Mucosa of descending colon (tissue), 3 donors: ENCODE results near the gene RNF144B. TPM values are rescaled to one million over a fixed set of nuclear protein-coding genes. Genes with fewer than 3 reads are reported as not detected.

Source experiments
- ATAC-seq: fragments of 200-7000 bp; cut with Tn5 transposase; one replicate; pipeline ENCODE4 v1.9.1; 2020; ENCODE audit warnings: mild to moderate bottlenecking, moderate library complexity
- DNase-seq, 3 donors: peaks; one replicate each; pipeline ENCODE4 v3.0.0-alpha.2; 2020
- H3K36me3 ChIP-seq: fragments of 200-600 bp; one replicate; pipeline ENCODE4 v1.8.0; 2021; ENCODE audit warnings: low read depth, mild to moderate bottlenecking
- H3K4me1 ChIP-seq: fragments of 200-600 bp; one replicate; pipeline ENCODE4 v1.8.0; 2021; ENCODE audit warnings: low read depth, mild to moderate bottlenecking
- H3K4me3 ChIP-seq: fragments of 200-600 bp; one replicate; pipeline ENCODE4 v1.8.0; 2021; ENCODE audit warnings: mild to moderate bottlenecking
- H3K9me3 ChIP-seq: fragments of 200-600 bp; one replicate; pipeline ENCODE4 v1.8.0; 2021; ENCODE audit warnings: mild to moderate bottlenecking
- CTCF ChIP-seq: fragments of 200-600 bp; IDR thresholded peaks from one replicate; pipeline ENCODE4 v1.8.0; 2022; ENCODE audit warnings: antibody characterized with exemption, mild to moderate bottlenecking
- intact Hi-C, 2 donors: fragments of 100-400 bp; cut with DNase I in 1 of 2; cut with micrococcal nuclease in 1 of 2; formaldehyde crosslinking; loops; one replicate each; pipeline versions ENCODE4 v1.11.0 to v1.11.1; 2022; cut with DNase I, micrococcal nuclease
- total RNA-seq, 3 donors: library from RNA; stranded (reverse); fragmentation: NEBNext Ultra II Directional in 2 of 3; extraction: Animal tissue kit (Norgen Biotek cat#: 25700) in 2 of 3; gene quantifications; one replicate each; pipeline versions ENCODE4 v1.2.1 to v1.2.4, GENCODE V29; 2021 to 2023
- donor health status: DM: no; HTN: no; CAD: no; lungs with moderate emphysema.
- donor health status: DM: no; HTN: no; CAD: no.
- donor health status: DM: no; HTN: yes; CAD: no.

The RNF144B gene
- total RNA-seq, 3 donors from 2014 or later, result 5.9 to 8.7 (median 8.0) TPM

- DNase-seq, result no peak
- Histone ChIP-seq H3K9me3 (no peaks in the 10 kb centered on the region), H3K4me3 (no peak overlapping the region), H3K4me1 (no peaks in the 10 kb centered on the region), H3K36me3 (no peaks in the 10 kb centered on the region)
- intact Hi-C loops, result no loop called here
- no peak for ATAC-seq
- no peak for TF ChIP-seq CTCF
These were observed 54.3 kb downstream of the RNF144B start for GRCh38 chr6:18441251-18441979.

DNA sequence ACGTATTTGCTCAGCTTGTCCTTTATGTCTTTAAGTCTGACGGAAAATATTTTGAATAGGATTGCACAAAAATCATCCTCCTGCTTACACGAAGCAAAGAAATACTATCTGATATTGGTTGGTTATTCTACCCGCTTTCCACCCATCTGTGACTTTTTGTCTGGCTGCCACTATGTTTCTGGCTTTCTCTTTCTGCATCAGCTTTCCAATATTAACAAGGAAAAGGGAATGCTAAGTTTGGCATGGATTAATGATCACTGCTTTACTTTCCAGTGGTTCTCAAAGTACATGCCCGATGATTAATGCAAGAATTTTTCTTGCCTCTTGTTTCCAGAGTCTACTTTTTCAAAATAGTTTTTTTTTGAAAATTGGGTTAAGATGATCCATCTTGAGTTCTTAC lies 57.0 kb downstream of the RNF144B start:
- Histone ChIP-seq H3K9me3 (no peaks in the 10 kb centered on the region), H3K36me3 (no peaks in the 10 kb centered on the region), H3K4me3 (no peak overlapping the region), H3K4me1 (no peaks in the 10 kb centered on the region)
- intact Hi-C loops, result no loop called here
- TF ChIP-seq CTCF, result no peak
- DNase-seq (no peak), ATAC-seq (no peak)

DNA sequence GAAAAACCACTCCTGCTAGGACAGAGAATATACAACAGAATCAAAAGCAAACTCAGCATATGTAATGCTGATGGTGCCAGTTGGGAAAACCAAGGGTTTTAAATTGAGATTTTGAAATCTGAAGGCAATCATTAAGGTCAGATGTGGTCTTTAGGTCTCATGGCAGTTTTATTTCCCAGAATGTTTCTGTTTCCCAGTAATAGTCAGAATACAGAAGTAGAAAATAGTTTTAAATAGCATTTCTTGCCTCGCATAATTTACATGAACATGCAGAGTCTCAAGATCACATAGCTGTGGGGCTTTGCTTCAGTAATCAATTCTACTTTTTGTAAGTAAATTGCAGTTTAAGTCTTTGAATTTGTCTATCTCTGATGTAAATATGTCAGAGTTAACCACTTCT lies 58.1 kb downstream of the RNF144B start:
- intact Hi-C loops, result no loop called here
- no peak for TF ChIP-seq CTCF
- no peak for DNase-seq
- no peaks in the 10 kb centered on the region for H3K9me3 ChIP-seq
- no peaks in the 10 kb centered on the region for H3K4me1 ChIP-seq
- no peak for ATAC-seq
- H3K4me3 ChIP-seq, result no peak overlapping the region
- H3K36me3 ChIP-seq, result no peaks in the 10 kb centered on the region

- no peak for TF ChIP-seq CTCF
- ATAC-seq (no peak), DNase-seq (no peak)
- no peak overlapping the region for H3K4me3 ChIP-seq
- H3K36me3 ChIP-seq, result no peaks in the 10 kb centered on the region
- H3K9me3 ChIP-seq, result no peaks in the 10 kb centered on the region
- H3K4me1 ChIP-seq, result no peaks in the 10 kb centered on the region
- intact Hi-C loops, result no loop called here
These were observed 59.6 kb downstream of the RNF144B start for GRCh38 chr6:18446771-18447170.

DNA sequence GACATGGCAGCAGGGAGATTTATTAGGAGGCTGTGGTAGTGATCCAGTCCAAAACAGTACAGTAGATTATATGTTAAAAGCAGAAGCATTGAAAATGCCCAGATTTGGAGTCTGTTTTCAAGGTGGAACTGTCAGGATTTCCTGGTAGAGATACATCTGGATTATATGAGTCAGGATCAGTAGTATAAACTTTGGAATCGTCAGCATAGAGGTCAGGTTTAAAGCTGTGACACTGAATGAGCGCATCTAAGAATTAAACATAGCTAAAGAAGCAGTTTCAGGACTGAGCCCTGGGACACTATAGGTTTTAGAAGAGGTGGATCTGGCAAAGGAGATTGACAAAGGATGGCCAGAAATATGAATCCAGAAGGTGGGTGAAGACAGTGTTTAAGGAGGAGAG lies 60.4 kb downstream of the RNF144B start:
- ATAC-seq (no peak), DNase-seq (no peak)
- TF ChIP-seq CTCF, result no peak
- Histone ChIP-seq H3K9me3 (no peaks in the 10 kb centered on the region), H3K4me3 (no peak overlapping the region), H3K36me3 (no peaks in the 10 kb centered on the region), H3K4me1 (no peaks in the 10 kb centered on the region)
- intact Hi-C loops, result no loop called here

DNA sequence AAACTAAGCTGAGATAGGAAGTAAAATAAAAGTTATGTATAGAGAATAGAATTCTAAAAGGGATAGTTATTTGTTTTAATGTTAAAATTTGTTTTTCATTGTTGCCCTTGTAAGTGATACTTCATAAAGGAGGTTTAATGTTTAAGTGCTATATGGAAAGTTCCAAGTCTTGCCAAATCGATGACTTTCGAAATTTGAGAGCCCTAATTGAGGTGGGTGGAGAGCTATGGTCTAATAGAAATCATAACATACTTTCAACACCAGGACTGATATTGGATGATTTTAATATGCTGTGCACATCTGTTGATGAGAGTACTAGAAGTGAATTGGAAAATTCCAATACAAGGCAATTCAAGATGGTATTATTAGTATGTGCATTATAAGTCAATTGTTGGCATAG lies 64.6 kb downstream of the RNF144B start:
- H3K36me3 ChIP-seq, result no peaks in the 10 kb centered on the region
- no peaks in the 10 kb centered on the region for H3K4me1 ChIP-seq
- ATAC-seq (no peak), DNase-seq (no peak)
- intact Hi-C loops, result no loop called here
- no peak overlapping the region for H3K4me3 ChIP-seq
- H3K9me3 ChIP-seq, result no peaks in the 10 kb centered on the region
- TF ChIP-seq CTCF, result no peak
